GM18517 (cell line): Measurements from ENCODE around the gene NFATC1.
"Not testable (repeated sequence)": the region's sequence is repeated elsewhere in the genome, so short reads cannot be mapped to it uniquely, and the experiment has no call there.

ENCODE experiments used
- ATAC-seq: cut with Tn5 transposase; IDR thresholded peaks from one replicate; pipeline ENCODE4 v1.9.1; 2021; ENCODE audit warnings: mild to moderate bottlenecking, moderate library complexity; ENCODE audit not compliant: unreplicated experiment

The NFATC1 gene

GRCh38 chr18:79374408-79375171, 21.1 kb upstream of the NFATC1 start:
- peak; percentile 50 for ATAC-seq

- no peak for ATAC-seq
Measured at GRCh38 chr18:79375441-79376154, 20.1 kb upstream of the NFATC1 start.

GRCh38 chr18:79376661-79377060, 19.1 kb upstream of the NFATC1 start:
- ATAC-seq: not testable (repeated sequence)

- no peak for ATAC-seq
Measured at GRCh38 chr18:79377187-79377891, 18.4 kb upstream of the NFATC1 start.

- peak; percentile 64 for ATAC-seq
Measured at GRCh38 chr18:79378536-79379250, 17.0 kb upstream of the NFATC1 start.

GRCh38 chr18:79379251-79379905, 16.4 kb upstream of the NFATC1 start:
- no peak for ATAC-seq

GRCh38 chr18:79379931-79380815, 15.6 kb upstream of the NFATC1 start:
- no peak for ATAC-seq

GRCh38 chr18:79380816-79381806, 14.6 kb upstream of the NFATC1 start:
- ATAC-seq: peak; percentile 47

- ATAC-seq: no peak
Measured at GRCh38 chr18:79381811-79382311, 13.9 kb upstream of the NFATC1 start.

- no peak for ATAC-seq
Measured at GRCh38 chr18:79382681-79383387, 12.9 kb upstream of the NFATC1 start.

GRCh38 chr18:79383388-79384056, 12.2 kb upstream of the NFATC1 start:
- ATAC-seq: no peak

- no peak for ATAC-seq
Measured at GRCh38 chr18:79384151-79384807, 11.5 kb upstream of the NFATC1 start.

- ATAC-seq: no peak
Measured at GRCh38 chr18:79384834-79385233, 10.9 kb upstream of the NFATC1 start.

- ATAC-seq: no peak
Measured at GRCh38 chr18:79385326-79385707, 10.4 kb upstream of the NFATC1 start.

- ATAC-seq: no peak
Measured at GRCh38 chr18:79385708-79386341, 9.9 kb upstream of the NFATC1 start.

GRCh38 chr18:79386547-79386946, 9.2 kb upstream of the NFATC1 start:
- no peak for ATAC-seq
